SK-N-SH (cell line): Measurements from ENCODE around the gene FOXR1. TPM values are rescaled to one million over a fixed set of nuclear protein-coding genes. Genes with fewer than 3 reads are reported as not detected.

Experiments
- CTCF ChIA-PET: fragments of 300-600, 350-600 bp; formaldehyde crosslinking; extraction: SDS; loops from one replicate; lab custom pipeline; 2021; lab: Yijun Ruan, JAX
- POLR2A ChIA-PET: fragments of 350-600 bp; sonication (Branson Sonifier 250); formaldehyde crosslinking; extraction: SDS; loops from one replicate; lab custom pipeline; 2020; ENCODE audit warnings: antibody characterized with exemption, inconsistent platforms; lab: Yijun Ruan, JAX
- DNase-seq: peaks from one replicate; pipeline ENCODE4 v3.0.0; 2012
- H2AFZ ChIP-seq: fragments of 200-600 bp; sonication (generic); 2 replicates; pipeline ENCODE4 v1.8.1; 2016; ENCODE audit warnings: antibody characterized with exemption, mild to moderate bottlenecking, low read depth
- H3F3A ChIP-seq: fragments of 200-600 bp; sonication (generic); replicated peaks from 2 replicates; pipeline ENCODE3; 2016; ENCODE audit warnings: antibody characterized with exemption, mild to moderate bottlenecking; ENCODE audit not compliant: insufficient read depth
- H3K27ac ChIP-seq, 2 experiments: fragments of 200-500 bp in 1 of 2; fragments of 200-600 bp in 1 of 2; sonication (Bioruptor generic) in 1 of 2; sonication (generic), shearing (Covaris generic) in 1 of 2; 2 replicates each; pipeline versions ENCODE4 v1.5.1 to v1.6.1; 2014 to 2016; ENCODE audit warnings: low read depth in 2 of 2, inconsistent platforms in 1 of 2, low read length in 1 of 2, mild to moderate bottlenecking in 1 of 2, mixed read lengths in 1 of 2
- H3K27me3 ChIP-seq: fragments of 200-600 bp; sonication (generic), shearing (Covaris generic); 2 replicates; pipeline ENCODE4 v1.6.1; 2016; ENCODE audit warnings: mixed run types; ENCODE audit not compliant: insufficient read depth
- H3K36me3 ChIP-seq, 2 experiments: fragments of 200-500 bp in 1 of 2; fragments of 200-600 bp in 1 of 2; sonication (Bioruptor generic) in 1 of 2; sonication (generic) in 1 of 2; replicated peaks in 1 of 2; 2 replicates each; pipeline versions ENCODE3 to v1.5.1; 2014 to 2016; ENCODE audit warnings: low read length in 1 of 2, mild to moderate bottlenecking in 1 of 2; ENCODE audit not compliant: insufficient read depth in 2 of 2, control insufficient read depth in 1 of 2
- H3K4me1 ChIP-seq, 2 experiments: fragments of 200-500 bp in 1 of 2; fragments of 200-600 bp in 1 of 2; sonication (Bioruptor generic) in 1 of 2; sonication (generic), shearing (Covaris generic) in 1 of 2; 2 replicates each; pipeline versions ENCODE4 v1.5.1 to v1.6.1; 2014 to 2016; ENCODE audit warnings: low read depth in 1 of 2, low read length in 1 of 2, mixed run types in 1 of 2; ENCODE audit not compliant: insufficient read depth in 2 of 2, control insufficient read depth in 1 of 2
- H3K4me2 ChIP-seq: fragments of 200-600 bp; sonication (generic), shearing (Covaris generic); 2 replicates; pipeline ENCODE4 v1.6.1; 2017; ENCODE audit warnings: mixed run types
- H3K4me3 ChIP-seq, 2 experiments: fragments of 200-500 bp in 1 of 2; fragments of 200-600 bp in 1 of 2; sonication (Bioruptor generic) in 1 of 2; sonication (generic), shearing (Covaris generic) in 1 of 2; 2 replicates each; pipeline versions ENCODE4 v1.5.1 to v1.8.1; 2014 to 2016; ENCODE audit warnings: low read depth in 2 of 2, inconsistent platforms in 1 of 2, low read length in 1 of 2, mild to moderate bottlenecking in 1 of 2, mixed read lengths in 1 of 2, moderate library complexity in 1 of 2
- H3K79me2 ChIP-seq: fragments of 200-600 bp; sonication (generic); 2 replicates; pipeline ENCODE4 v1.8.1; 2017; ENCODE audit warnings: mild to moderate bottlenecking; ENCODE audit not compliant: insufficient read depth
- H3K9ac ChIP-seq: fragments of 200-600 bp; sonication (generic); 2 replicates; pipeline ENCODE4 v1.6.1; 2017; ENCODE audit warnings: mixed run types
- H3K9me2 ChIP-seq: fragments of 200-600 bp; sonication (generic); 2 replicates; pipeline ENCODE4 v1.6.1; 2017; ENCODE audit warnings: mixed run types
- H3K9me3 ChIP-seq: fragments of 200-600 bp; sonication (generic); 2 replicates; pipeline ENCODE4 v1.6.1; 2017; ENCODE audit warnings: mixed run types, mild to moderate bottlenecking, moderate library complexity
- H4K20me1 ChIP-seq: fragments of 200-600 bp; sonication (generic); 2 replicates; pipeline ENCODE4 v1.6.1; 2017; ENCODE audit warnings: mild to moderate bottlenecking, mixed run types; ENCODE audit not compliant: insufficient read depth
- CHD2 ChIP-seq: fragments of 150-350 bp; IDR thresholded peaks from 2 replicates; pipeline ENCODE4 v1.6.1; 2018; ENCODE audit warnings: low read length; ENCODE audit not compliant: partially characterized antibody
- EP300 ChIP-seq, 2 experiments: IDR thresholded peaks; 2 replicates each; pipeline versions ENCODE4 v1.4.0 to v1.6.1; 2012; ENCODE audit warnings: borderline replicate concordance in 1 of 2, low read depth in 1 of 2, low read length in 1 of 2
- EZH2phosphoT487 ChIP-seq: fragments of 200-600 bp; sonication (generic); IDR thresholded peaks from 2 replicates; pipeline ENCODE4 v1.6.1; 2017; ENCODE audit warnings: low read depth, mixed run types, mild to moderate bottlenecking, antibody characterized with exemption, moderate library complexity, borderline replicate concordance
- FOSL2 ChIP-seq: IDR thresholded peaks from 2 replicates; pipeline ENCODE4 v1.4.0; 2012; ENCODE audit warnings: low read depth, mild to moderate bottlenecking, moderate library complexity, borderline replicate concordance
- FOXJ3 ChIP-seq: sonication (generic); formaldehyde crosslinking; IDR thresholded peaks from 2 replicates; pipeline ENCODE4 v1.5.1; 2020; ENCODE audit warnings: mild to moderate bottlenecking, missing genetic modification reagents
- FOXM1 ChIP-seq: IDR thresholded peaks from 2 replicates; pipeline ENCODE4 v1.4.0; 2012; ENCODE audit warnings: low read depth, mild to moderate bottlenecking
- GABPA ChIP-seq: IDR thresholded peaks from 2 replicates; pipeline ENCODE4 v1.4.0; 2012; ENCODE audit warnings: low read depth, mild to moderate bottlenecking
- JUND ChIP-seq: IDR thresholded peaks from 2 replicates; pipeline ENCODE4 v1.4.0; 2012
- MEF2A ChIP-seq: IDR thresholded peaks from 2 replicates; pipeline ENCODE4 v1.4.0; 2012; ENCODE audit warnings: low read depth, borderline replicate concordance
- MXI1 ChIP-seq: IDR thresholded peaks from 2 replicates; pipeline ENCODE4 v1.6.1; 2012; ENCODE audit warnings: mild to moderate bottlenecking, low read depth, low read length, improper control_type of control experiment
- NFIC ChIP-seq: IDR thresholded peaks from 2 replicates; pipeline ENCODE4 v1.4.0; 2012; ENCODE audit warnings: borderline replicate concordance
- RCOR1 ChIP-seq: fragments of 150-350 bp; IDR thresholded peaks from 2 replicates; pipeline ENCODE4 v1.6.1; 2017; ENCODE audit warnings: antibody characterized with exemption, low read length
- RFX5 ChIP-seq: IDR thresholded peaks from 2 replicates; pipeline ENCODE4 v1.6.1; 2012; ENCODE audit warnings: mild to moderate bottlenecking, improper control_type of control experiment, low read length
- RXRA ChIP-seq: IDR thresholded peaks from 2 replicates; pipeline ENCODE4 v1.4.0; 2012; ENCODE audit warnings: low read depth, mild to moderate bottlenecking, borderline replicate concordance
- SIN3A ChIP-seq: IDR thresholded peaks from 2 replicates; pipeline ENCODE4 v1.6.1; 2012; ENCODE audit warnings: low read depth, mild to moderate bottlenecking, low read length, moderate library complexity, borderline replicate concordance
- SMC3 ChIP-seq: IDR thresholded peaks from 2 replicates; pipeline ENCODE4 v1.6.1; 2012; ENCODE audit warnings: low read depth, low read length, improper control_type of control experiment
- YY1 ChIP-seq: IDR thresholded peaks from 2 replicates; pipeline ENCODE4 v1.4.0; 2012; ENCODE audit warnings: low read depth, mild to moderate bottlenecking
- WGBS: methylation state at CpG from one replicate; pipeline ENCODE4 v1.1.6; 2017; ENCODE audit warnings: low lambda C conversion rate; 5-methylcytosine and 5-hydroxymethylcytosine counted together
- polyA plus RNA-seq, 3 experiments: library from polyadenylated mRNA; depleted of rRNA; stranded (reverse); fragments of >200 nt; gene quantifications; 2 replicates each; pipeline ENCODE4 v1.2.3, GENCODE V29; 2012
- TF ChIP-seq, protein P1 (sequence below): IDR thresholded peaks from 2 replicates; pipeline ENCODE4; 2012
- TF ChIP-seq, protein P2 (sequence below): IDR thresholded peaks from 2 replicates; pipeline ENCODE4 v1.4.0; 2012; ENCODE audit warnings: low read depth
- TF ChIP-seq, protein P3 (sequence below): IDR thresholded peaks from 2 replicates; pipeline ENCODE4 v1.4.0; 2012; ENCODE audit warnings: low read depth, borderline replicate concordance
- TF ChIP-seq, protein P4 (sequence below): fragments of 200-600 bp; sonication (generic); IDR thresholded peaks from 2 replicates; pipeline ENCODE4 v1.6.1; 2017; ENCODE audit warnings: antibody characterized with exemption, mild to moderate bottlenecking, moderate library complexity

The FOXR1 gene
- polyA plus RNA-seq, 1 of the 3 experiments (the other 2 are of a cell fraction), result not detected

DNA sequence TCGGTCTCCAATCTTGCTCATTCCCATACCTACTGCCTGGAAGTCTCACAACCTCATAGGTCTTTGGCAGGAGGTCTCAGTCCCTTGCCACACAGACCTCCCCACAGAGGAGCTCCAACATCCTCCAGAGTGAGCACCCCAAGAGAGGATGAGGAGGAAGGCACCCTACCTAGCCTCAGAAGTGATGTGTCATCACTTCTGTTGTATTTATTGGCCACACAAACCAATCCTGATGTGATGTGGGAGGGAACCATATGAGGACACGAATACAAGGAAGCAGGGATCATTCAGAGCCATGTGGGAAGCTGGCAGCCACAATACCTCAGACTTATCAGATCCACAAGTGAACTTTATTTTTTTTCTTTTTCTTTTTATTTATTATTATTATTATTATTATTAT, 24.5 kb upstream of the FOXR1 start:
- Histone ChIP-seq H3K79me2 (no peaks in the 10 kb centered on the region), H3K27ac (no peak overlapping the region), H3K4me3 (no peak overlapping the region)
- TF ChIP-seq GABPA (no peak), JUND (no peak), MXI1 (no peak), EZH2phosphoT487 (no peak), FOSL2 (no peak), SMC3 (no peak), RXRA (no peak), MEF2A (no peak), FOXM1 (no peak), RFX5 (no peak), RCOR1 (no peak), FOXJ3 (CRISPR knock-in tag) (no peak)
- TF ChIP-seq, protein P1, sequence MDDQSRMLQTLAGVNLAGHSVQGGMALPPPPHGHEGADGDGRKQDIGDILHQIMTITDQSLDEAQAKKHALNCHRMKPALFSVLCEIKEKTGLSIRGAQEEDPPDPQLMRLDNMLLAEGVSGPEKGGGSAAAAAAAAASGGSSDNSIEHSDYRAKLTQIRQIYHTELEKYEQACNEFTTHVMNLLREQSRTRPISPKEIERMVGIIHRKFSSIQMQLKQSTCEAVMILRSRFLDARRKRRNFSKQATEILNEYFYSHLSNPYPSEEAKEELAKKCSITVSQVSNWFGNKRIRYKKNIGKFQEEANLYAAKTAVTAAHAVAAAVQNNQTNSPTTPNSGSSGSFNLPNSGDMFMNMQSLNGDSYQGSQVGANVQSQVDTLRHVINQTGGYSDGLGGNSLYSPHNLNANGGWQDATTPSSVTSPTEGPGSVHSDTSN, result no peak
- TF ChIP-seq, protein P2, sequence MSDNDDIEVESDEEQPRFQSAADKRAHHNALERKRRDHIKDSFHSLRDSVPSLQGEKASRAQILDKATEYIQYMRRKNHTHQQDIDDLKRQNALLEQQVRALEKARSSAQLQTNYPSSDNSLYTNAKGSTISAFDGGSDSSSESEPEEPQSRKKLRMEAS, result no peak
- TF ChIP-seq, protein P3, sequence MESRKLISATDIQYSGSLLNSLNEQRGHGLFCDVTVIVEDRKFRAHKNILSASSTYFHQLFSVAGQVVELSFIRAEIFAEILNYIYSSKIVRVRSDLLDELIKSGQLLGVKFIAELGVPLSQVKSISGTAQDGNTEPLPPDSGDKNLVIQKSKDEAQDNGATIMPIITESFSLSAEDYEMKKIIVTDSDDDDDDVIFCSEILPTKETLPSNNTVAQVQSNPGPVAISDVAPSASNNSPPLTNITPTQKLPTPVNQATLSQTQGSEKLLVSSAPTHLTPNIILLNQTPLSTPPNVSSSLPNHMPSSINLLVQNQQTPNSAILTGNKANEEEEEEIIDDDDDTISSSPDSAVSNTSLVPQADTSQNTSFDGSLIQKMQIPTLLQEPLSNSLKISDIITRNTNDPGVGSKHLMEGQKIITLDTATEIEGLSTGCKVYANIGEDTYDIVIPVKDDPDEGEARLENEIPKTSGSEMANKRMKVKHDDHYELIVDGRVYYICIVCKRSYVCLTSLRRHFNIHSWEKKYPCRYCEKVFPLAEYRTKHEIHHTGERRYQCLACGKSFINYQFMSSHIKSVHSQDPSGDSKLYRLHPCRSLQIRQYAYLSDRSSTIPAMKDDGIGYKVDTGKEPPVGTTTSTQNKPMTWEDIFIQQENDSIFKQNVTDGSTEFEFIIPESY, result no peak
- TF ChIP-seq, all 33 proteins: peak for 0
- Histone ChIP-seq H3K9me3 (no peaks in the 10 kb centered on the region), H3K9me2 (no peaks in the 10 kb centered on the region), H3K9ac (no peak overlapping the region), H3K36me3 (no peaks in the 10 kb centered on the region), H3K4me2 (no peak overlapping the region), H3K27me3 (0 out of 2 replicates have a peak, but pooled peaks cover 11% of the 10 kb centered on the region), H4K20me1 (no peaks in the 10 kb centered on the region), H3F3A (no peaks in the 10 kb centered on the region), H3K4me1 (no peaks in the 10 kb centered on the region), H2AFZ (no peak overlapping the region)
- ChIA-PET CTCF (interaction anchor here (0.9 to 6.2 kb wide), 4 partner anchors 10 to 257 kb away, joined by 3 to 46 read pairs (median 7); partner anchors contain the start of gene UPK2), POLR2A (no interaction called here)
- DNase-seq, result no peak
- 17% methylated on average over 2 of the region's 2 CpGs for WGBS

DNA sequence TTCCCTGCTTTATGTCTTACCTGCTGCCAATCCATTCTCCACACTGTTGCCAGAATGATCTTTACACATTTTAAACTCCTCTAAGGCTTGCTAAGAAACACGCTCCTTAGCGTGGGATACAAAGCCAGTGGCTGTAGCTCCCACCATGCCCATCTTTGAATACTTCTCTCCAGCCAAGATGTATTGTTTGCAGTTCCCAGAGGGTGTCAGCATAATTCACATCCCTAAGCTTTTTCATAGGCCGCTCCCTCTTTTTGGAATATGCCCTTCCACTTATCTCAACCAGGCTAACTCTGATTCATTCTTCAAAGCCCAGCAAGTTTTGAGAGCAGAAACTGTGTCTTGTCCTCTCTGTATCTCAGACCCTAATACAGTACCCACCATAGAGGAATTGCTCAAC, 23.6 kb upstream of the FOXR1 start:
- DNase-seq, result no peak
- Histone ChIP-seq H3K9me3 (no peaks in the 10 kb centered on the region), H3K9me2 (no peaks in the 10 kb centered on the region), H3K27ac (no peak overlapping the region), H3K36me3 (no peaks in the 10 kb centered on the region), H3K27me3 (0 out of 2 replicates have a peak, but pooled peaks cover 11% of the 10 kb centered on the region), H2AFZ (no peak overlapping the region), H3K4me2 (no peak overlapping the region), H3K4me1 (no peaks in the 10 kb centered on the region), H3K4me3 (no peak overlapping the region), H3F3A (no peaks in the 10 kb centered on the region), H3K9ac (no peak overlapping the region), H3K79me2 (no peaks in the 10 kb centered on the region), H4K20me1 (no peaks in the 10 kb centered on the region)
- ChIA-PET CTCF (interaction anchor here (0.9 to 2.0 kb wide), 4 partner anchors 9 to 258 kb away, joined by 3 to 11 read pairs (median 4); partner anchors contain the start of gene UPK2), POLR2A (no interaction called here)
- 90% methylated on average over 3 of the region's 3 CpGs for WGBS
- TF ChIP-seq, protein P1, result no peak
- TF ChIP-seq JUND (no peak), CHD2 (no peak), NFIC (no peak), MEF2A (no peak), MXI1 (no peak), YY1 (no peak), RFX5 (no peak), FOSL2 (no peak), RXRA (no peak), SMC3 (no peak), RCOR1 (no peak), SIN3A (no peak), EP300 (IDR thresholded peaks at IDR 0.05; ENCODE audit: borderline replicate concordance in 1 of 2, low read depth in 1 of 2, low read length in 1 of 2) (no peak)
- TF ChIP-seq, protein P4, sequence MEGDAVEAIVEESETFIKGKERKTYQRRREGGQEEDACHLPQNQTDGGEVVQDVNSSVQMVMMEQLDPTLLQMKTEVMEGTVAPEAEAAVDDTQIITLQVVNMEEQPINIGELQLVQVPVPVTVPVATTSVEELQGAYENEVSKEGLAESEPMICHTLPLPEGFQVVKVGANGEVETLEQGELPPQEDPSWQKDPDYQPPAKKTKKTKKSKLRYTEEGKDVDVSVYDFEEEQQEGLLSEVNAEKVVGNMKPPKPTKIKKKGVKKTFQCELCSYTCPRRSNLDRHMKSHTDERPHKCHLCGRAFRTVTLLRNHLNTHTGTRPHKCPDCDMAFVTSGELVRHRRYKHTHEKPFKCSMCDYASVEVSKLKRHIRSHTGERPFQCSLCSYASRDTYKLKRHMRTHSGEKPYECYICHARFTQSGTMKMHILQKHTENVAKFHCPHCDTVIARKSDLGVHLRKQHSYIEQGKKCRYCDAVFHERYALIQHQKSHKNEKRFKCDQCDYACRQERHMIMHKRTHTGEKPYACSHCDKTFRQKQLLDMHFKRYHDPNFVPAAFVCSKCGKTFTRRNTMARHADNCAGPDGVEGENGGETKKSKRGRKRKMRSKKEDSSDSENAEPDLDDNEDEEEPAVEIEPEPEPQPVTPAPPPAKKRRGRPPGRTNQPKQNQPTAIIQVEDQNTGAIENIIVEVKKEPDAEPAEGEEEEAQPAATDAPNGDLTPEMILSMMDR, result no peak
